Measurements from ENCODE around the gene NOVA2. TPM values are rescaled to one million over a fixed set of nuclear protein-coding genes. Genes with fewer than 3 reads are reported as not detected.

NOVA2 gene
- total RNA-seq, 6 donors from 2014 or later: 4.7 to 19.0 (median 13.9) TPM

- peaks cover 2 to 6% (median 5%) of the 10 kb centered on the region in 4 donors for H3K4me1 ChIP-seq
- DNase-seq (no peak), ATAC-seq (ENCODE audit: low FRiP score in 2 of 2) (no peak)
- no peaks in the 10 kb centered on the region for H3K9me3 ChIP-seq
- no peaks in the 10 kb centered on the region for H3K27me3 ChIP-seq
- H3K27ac ChIP-seq: no peak overlapping the region
- 93 to 100% methylated on average over 1 of the region's 1 CpG for WGBS, 2 donors
- H3K36me3 ChIP-seq: peaks cover 0 to 37% (median 2%) of the 10 kb centered on the region in 4 donors
- no peak for TF ChIP-seq EP300 (IDR thresholded peaks at IDR 0.05)
- TF ChIP-seq, protein P1, sequence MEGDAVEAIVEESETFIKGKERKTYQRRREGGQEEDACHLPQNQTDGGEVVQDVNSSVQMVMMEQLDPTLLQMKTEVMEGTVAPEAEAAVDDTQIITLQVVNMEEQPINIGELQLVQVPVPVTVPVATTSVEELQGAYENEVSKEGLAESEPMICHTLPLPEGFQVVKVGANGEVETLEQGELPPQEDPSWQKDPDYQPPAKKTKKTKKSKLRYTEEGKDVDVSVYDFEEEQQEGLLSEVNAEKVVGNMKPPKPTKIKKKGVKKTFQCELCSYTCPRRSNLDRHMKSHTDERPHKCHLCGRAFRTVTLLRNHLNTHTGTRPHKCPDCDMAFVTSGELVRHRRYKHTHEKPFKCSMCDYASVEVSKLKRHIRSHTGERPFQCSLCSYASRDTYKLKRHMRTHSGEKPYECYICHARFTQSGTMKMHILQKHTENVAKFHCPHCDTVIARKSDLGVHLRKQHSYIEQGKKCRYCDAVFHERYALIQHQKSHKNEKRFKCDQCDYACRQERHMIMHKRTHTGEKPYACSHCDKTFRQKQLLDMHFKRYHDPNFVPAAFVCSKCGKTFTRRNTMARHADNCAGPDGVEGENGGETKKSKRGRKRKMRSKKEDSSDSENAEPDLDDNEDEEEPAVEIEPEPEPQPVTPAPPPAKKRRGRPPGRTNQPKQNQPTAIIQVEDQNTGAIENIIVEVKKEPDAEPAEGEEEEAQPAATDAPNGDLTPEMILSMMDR (IDR thresholded peaks at IDR 0.05): no peak
- no peak for TF ChIP-seq POLR2AphosphoS5 (IDR thresholded peaks at IDR 0.05)
- TF ChIP-seq POLR2A (IDR thresholded peaks at IDR 0.05): no peak
- H3K4me3 ChIP-seq: no peak overlapping the region
These were observed 25.7 kb downstream of the NOVA2 start for GRCh38 chr19:45947926-45948325.

GRCh38 chr19:45940515-45940805, 33.2 kb downstream of the NOVA2 start:
- DNase-seq (peak in 1 of 2 donors; percentile 74), ATAC-seq (ENCODE audit: low FRiP score in 2 of 2) (no peak)
- WGBS, 2 donors: 68 to 97% methylated on average over 5 to 32 of the region's 32 CpGs
- no peak for TF ChIP-seq EP300 (IDR thresholded peaks at IDR 0.05)
- no peak for TF ChIP-seq POLR2AphosphoS5 (IDR thresholded peaks at IDR 0.05)
- TF ChIP-seq POLR2A (IDR thresholded peaks at IDR 0.05): no peak
- TF ChIP-seq, protein P1 (IDR thresholded peaks at IDR 0.05): no peak
- Histone ChIP-seq H3K4me3 (no peak overlapping the region), H3K27ac (no peak overlapping the region), H3K36me3 (peaks cover 0 to 23% (median 4%) of the 10 kb centered on the region in 4 donors), H3K27me3 (peaks cover 0 to 8% (median 3%) of the 10 kb centered on the region in 4 donors), H3K4me1 (peaks cover 0 to 6% (median 0%) of the 10 kb centered on the region in 4 donors), H3K9me3 (no peaks in the 10 kb centered on the region)

- TF ChIP-seq POLR2A (IDR thresholded peaks at IDR 0.05): no peak
- no peak for TF ChIP-seq POLR2AphosphoS5 (IDR thresholded peaks at IDR 0.05)
- no peak for TF ChIP-seq EP300 (IDR thresholded peaks at IDR 0.05)
- TF ChIP-seq, protein P1 (IDR thresholded peaks at IDR 0.05): no peak
- Histone ChIP-seq H3K27me3 (peaks cover 0 to 8% (median 3%) of the 10 kb centered on the region in 4 donors), H3K36me3 (peaks cover 0 to 25% (median 4%) of the 10 kb centered on the region in 4 donors), H3K27ac (peak overlapping the region in 1 of 4 donors; percentile 53), H3K4me1 (peaks cover 0 to 6% (median 0%) of the 10 kb centered on the region in 4 donors), H3K9me3 (no peaks in the 10 kb centered on the region), H3K4me3 (no peak overlapping the region)
- DNase-seq (peak in 1 of 2 donors; percentile 66), ATAC-seq (ENCODE audit: low FRiP score in 2 of 2) (no peak)
- 50 to 65% methylated on average over 2 to 45 of the region's 67 CpGs for WGBS, 2 donors
These were observed 33.7 kb downstream of the NOVA2 start for GRCh38 chr19:45939792-45940514.

- H3K27ac ChIP-seq: peak overlapping the region in 2 of 4 donors; percentile 5 to 53
- ATAC-seq (ENCODE audit: low FRiP score in 2 of 2) (no peak), DNase-seq (no peak)
- WGBS, 2 donors: 63 to 85% methylated on average over 3 of the region's 3 CpGs
- H3K4me3 ChIP-seq: no peak overlapping the region
- H3K4me1 ChIP-seq: peaks cover 0 to 6% (median 0%) of the 10 kb centered on the region in 4 donors
- TF ChIP-seq EP300 (IDR thresholded peaks at IDR 0.05) (no peak), POLR2A (IDR thresholded peaks at IDR 0.05) (no peak), POLR2AphosphoS5 (IDR thresholded peaks at IDR 0.05) (no peak)
- TF ChIP-seq, protein P1 (IDR thresholded peaks at IDR 0.05): no peak
- peaks cover 0 to 8% (median 3%) of the 10 kb centered on the region in 4 donors for H3K27me3 ChIP-seq
- no peaks in the 10 kb centered on the region for H3K9me3 ChIP-seq
- peaks cover 0 to 25% (median 4%) of the 10 kb centered on the region in 4 donors for H3K36me3 ChIP-seq
These were observed 34.8 kb downstream of the NOVA2 start for GRCh38 chr19:45938733-45939319.
